Measurements from ENCODE around the gene ELMO2.
"Not testable (repeated sequence)": the region's sequence is repeated elsewhere in the genome, so short reads cannot be mapped to it uniquely, and the experiment has no call there.

The ELMO2 gene

DNA sequence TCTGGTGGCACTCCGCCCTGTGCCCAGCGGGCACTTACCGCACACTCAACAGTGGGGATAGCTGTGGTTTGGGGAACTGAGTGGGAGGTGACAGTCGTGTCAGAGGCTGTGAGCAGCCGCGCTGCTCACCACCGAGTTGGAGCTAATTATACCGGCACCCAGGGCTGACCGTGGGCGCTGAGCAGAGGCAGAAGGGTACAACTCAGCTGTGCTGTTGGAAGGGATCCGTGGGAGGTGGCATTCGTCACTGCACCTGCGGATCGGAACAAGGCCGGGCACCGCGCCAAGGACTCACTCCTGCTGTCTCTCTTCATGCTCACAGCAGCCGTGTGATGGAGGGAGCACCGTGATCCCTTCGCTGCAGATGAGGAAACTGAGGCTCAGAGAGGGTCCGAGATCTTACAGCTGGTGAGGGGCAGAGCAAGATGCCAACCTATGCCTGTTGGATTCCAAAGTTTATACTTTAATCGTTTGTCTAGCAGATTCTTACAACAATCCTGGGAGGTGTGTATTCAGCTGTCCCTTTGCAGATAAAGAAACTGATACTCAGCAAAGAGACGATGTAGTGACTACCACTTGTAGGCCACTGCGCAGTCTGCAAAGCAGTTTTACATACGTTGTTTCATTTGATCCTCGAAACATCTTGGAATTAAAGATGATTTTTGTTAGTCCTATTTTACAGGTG, 713 bp upstream of the ELMO2 start:
- peak; percentile 79 to 85 for DNase-seq (ENCODE audit: low read depth in 2 of 2)

DNA sequence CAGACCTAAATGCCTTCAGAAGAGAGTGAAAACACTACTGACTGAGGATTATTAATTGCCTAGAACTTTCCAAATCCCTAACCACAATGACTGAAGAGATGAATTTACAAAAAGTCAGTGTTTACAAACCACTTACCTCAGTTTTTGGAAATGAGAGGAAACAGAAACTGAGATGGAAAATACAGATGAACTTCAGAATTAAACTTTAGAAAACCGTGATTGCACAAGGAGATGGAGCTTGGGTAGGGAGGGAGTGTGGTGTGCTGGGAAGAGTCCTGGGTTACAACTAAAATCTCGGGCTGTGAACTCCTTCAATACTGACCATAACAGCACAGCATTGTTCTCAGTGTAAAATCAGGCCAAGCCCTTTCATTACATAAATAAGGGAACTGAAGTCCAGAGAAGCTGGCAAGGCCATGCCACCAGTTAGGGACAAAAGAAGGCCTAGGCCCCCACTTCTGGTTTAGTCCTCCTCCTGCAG, 4.0 kb downstream of the ELMO2 start:
- no peak for DNase-seq (ENCODE audit: low read depth in 2 of 2)

DNA sequence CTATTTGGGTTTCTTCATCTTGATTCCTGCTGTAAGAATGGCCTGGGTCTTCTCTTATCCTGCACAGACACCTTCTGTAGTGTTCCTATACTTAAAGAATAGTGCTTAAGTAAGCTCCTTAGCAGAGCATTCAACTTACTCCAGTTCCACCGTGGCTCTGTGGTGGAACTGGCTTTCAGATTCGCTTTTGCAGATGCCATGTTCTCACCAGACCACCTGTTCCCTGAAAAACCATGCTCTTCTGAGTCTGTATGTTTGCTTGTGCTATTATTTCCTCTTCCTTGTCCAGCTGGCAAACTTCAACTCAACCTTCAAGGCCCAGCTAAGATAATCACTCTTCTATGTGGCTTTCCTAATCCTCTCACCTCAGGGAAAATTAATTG, 4.9 kb downstream of the ELMO2 start:
- DNase-seq (ENCODE audit: low read depth in 2 of 2) = no peak

DNA sequence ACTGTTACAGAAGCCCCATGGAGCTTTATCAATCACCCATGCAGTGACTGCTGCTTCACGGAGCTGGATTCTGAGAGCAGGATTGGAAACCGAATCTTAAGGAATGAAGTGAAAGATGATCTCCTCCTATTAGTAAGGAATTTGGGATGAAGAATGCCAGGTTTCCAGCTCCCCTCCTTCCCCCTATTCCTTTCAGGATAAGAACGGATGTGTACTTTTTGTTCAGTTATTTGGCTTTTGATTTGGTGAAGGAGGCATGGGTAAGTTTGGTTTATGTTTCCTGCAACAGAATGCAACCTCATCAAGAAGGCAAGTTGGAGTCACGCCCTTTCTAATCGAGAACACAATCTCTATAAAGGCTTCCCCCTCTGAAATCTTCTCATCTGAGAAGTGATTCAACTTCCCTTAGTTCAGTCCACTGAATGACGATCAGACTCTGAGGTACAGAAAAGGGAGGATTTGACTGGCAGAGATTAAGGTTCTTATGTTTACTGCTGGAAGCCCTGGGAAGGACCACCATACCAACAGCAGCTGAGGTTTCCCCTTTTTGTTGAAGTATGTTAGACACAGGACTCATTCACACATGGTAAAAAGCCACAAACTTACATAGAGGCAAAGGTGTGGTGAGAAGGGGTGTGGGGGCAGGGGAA, 5.5 kb downstream of the ELMO2 start:
- no peak for DNase-seq (ENCODE audit: low read depth in 2 of 2)

DNA sequence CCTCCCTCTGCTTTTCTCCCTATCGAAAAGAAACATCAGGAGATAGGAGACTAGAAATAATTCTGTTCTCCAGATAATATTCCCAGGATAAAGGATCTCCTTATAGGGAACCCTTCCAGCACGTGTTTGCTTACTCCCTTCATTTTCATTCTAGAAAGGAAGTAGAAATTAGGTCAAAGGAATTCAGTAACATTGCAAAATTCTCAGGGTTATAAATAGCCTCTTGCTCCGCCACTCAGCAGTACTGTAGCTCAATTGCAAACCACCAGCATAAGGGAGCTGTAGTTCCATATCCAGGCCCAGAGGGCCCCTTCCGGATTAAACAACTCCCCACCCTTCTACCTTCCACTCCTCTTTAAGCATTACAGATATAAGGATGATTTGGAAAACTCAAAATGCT, 6.2 kb downstream of the ELMO2 start:
- DNase-seq (ENCODE audit: low read depth in 2 of 2) = no peak

DNA sequence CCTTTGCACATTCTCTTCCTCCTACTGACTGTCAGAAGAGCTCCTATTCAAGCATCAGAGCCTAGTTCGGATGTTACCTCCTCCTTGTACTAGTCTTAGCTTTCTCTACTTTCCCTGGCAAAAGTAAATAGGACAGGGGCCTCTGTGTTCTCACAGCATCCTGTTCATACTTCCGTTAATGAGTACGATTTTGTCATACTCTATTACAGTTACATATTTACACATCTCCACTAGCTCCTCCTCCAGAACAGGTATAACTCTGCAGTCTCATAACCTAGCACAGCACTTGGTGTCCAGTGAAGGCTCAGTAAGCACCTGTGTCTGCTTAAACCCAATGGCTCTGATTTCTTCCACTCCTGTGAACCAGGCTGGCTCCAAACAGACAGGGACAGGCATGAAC, 7.0 kb downstream of the ELMO2 start:
- DNase-seq (ENCODE audit: low read depth in 2 of 2) = no peak

DNA sequence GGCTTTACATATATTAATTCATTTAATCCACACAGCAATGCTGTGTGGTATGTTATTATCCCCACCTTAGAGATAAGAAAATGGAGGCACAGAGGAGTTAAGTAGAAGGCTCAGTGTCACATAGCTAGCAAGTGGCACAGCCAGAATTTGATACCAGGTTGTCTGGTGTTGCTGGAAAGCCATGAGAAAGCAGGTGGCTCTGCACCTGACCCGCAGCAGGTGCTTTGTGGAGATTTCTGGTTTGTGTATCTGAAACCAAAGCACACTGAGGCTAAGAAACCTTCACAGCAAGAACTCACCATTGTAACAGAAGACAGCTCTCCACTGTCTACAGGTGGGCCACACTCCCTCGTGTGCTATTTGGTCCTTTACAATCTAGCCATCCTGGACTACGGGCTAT, 7.5 kb downstream of the ELMO2 start:
- no peak for DNase-seq (ENCODE audit: low read depth in 2 of 2)

DNA sequence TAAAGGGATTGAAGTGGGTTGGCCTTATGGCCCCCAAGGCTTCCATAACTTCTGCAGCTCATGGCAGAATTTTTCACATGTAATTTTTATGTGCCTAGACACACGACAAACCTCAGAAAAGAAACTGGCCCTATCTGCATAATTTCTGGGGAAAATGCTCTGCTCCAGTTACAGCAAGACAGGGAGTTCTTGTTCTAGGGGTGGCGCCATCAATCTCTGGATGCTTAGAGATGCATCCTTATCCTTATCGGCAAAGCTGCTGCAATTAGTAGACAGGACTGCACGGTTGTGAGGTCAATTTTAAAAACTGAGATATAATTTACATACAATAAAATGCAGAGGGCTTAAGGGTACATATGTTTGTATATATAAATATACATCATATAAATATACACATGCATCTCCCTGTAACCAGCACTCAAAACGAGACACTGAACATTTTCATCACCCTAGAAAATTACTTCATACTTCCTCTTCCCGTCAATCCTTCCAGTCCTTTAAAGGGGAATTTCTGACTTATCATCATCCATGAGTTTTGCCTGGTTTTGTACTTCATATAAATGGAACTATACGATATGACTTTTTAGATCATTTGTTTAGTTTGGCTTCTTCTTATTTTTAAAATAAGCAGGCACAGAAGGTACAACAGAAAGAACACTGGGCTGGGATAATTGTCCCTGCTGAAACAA, 10.2 kb downstream of the ELMO2 start:
- no peak for DNase-seq (ENCODE audit: low read depth in 2 of 2)

DNA sequence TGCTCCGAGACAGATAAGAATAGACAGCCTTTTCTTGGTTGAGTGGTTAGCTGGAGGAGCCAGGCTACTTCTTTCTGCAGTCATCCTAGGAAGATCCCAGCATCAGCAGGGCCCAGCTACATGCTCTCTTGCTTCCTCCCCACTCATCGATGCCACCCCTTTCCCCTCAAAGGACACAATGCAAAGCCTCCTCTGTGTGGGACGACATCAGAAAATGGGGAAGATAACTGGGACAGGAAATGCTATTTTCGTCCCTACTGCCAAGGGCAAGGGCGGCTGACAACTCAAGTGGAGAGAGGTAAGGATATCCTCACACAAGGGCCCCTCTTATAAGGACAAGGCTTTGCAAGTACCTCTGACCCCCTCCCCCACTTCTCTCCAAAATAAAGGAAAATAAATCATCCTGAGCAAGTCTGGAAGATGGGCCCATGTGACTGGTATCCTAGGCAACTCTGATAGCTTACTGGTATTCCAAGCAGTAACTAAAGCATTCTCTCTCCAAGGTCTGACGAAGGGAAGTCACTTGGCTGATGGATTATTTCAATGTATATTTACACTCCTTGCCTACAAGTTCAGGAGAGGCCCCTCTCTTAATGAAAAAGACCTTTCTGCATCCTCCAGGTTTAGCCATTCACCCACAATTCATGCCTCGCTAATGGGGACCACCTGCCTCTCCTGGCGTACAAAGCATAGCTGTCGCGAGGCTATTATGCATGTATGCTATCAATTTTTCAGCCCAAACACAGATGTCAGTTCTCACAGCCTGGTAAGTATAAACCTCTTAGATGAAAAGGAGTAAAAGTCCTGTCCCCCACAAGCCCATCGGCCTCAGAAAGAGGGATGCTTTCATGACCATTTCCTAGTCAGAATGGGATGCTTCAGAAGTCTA, 11.3 kb downstream of the ELMO2 start:
- no peak for DNase-seq (ENCODE audit: low read depth in 2 of 2)

DNA sequence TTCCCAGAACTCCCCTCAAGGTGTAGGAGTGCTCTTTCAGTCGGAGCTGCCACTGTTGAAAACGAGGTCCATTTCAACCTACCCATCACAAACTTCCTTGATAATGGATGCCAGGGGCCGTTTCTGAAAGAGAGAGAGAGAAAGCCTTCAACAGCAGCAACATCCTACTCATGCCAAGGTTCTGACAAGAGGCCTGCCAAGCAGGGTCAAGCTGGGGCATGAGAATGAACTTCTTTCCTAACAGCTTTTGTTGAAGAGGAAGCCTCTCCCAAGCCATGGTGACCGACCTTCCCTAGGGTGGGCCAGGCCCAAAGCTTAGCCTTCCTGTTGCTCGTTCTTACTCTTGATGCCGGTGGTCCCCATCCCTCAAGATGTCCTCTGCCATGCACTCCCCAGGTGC, 12.4 kb downstream of the ELMO2 start:
- DNase-seq (ENCODE audit: low read depth in 2 of 2) = no peak

DNA sequence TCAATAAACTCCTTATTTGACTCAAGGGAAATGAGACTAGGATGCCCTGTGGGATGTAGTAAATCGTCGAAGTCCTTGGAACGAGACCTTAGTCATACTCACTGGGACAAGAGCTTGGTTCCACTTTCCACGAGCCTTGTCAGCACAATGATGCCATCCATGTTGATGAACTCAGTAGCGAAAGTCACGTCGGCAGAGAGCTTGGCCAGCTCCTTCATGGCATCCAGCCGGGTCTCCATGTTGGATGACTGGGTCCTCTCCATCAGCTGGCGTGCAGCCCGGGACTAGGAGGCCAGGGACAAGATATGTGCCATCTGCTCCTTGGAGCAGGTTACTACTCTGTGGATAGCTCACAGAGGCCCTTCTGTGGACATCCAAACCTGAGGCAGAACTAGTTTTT, 17.5 kb downstream of the ELMO2 start:
- DNase-seq (ENCODE audit: low read depth in 2 of 2) = no peak

DNA sequence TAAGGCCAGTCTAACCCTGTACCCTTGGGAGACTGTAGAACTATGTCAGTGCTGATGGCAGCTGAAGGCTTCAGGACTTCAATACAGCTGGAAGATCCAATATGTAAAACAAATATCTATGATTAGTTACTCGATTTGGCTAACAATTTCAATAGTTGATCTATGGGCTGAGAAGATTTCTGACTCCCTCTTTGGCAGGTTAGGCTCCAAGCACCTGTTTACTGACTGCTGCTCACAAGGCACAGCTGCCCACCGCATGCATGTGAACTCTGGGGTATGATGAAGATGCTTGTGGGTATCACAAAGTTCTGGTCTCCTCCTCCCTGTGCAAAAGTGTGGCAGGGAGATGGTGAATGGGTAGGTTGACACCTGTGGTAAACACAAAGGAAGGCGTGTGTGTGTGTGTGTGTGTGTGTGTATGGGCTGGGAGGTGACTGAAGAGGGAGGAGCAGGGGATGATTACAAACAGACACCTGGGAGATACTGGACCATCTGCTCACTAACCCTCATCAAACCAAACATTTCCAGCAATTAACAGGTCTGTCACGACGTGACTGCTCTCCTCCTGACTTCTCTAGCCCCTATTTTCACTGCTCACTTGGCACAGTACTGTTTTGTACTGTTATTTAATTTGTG, 18.1 kb downstream of the ELMO2 start:
- no peak for DNase-seq (ENCODE audit: low read depth in 2 of 2)

DNA sequence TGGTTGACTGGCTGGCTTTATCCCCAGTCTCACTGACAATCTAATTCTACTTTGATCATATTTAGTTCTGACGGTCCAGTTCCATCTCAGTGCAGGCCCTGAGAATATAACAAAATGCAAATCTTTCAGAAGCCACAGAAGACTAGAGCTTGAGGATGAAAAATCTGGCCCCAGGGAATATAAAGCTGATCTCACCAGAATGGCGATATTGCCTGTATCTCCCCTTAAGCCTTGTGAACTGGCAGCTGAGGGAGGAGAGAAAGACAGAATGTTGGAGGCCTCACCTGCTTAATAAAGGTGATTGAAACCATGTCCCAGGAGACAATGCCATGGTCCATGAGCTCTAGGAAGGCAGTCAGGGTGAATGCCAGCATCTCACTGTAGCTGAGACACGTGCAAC, 19.4 kb downstream of the ELMO2 start:
- not testable (repeated sequence) for DNase-seq (ENCODE audit: low read depth in 2 of 2)

DNA sequence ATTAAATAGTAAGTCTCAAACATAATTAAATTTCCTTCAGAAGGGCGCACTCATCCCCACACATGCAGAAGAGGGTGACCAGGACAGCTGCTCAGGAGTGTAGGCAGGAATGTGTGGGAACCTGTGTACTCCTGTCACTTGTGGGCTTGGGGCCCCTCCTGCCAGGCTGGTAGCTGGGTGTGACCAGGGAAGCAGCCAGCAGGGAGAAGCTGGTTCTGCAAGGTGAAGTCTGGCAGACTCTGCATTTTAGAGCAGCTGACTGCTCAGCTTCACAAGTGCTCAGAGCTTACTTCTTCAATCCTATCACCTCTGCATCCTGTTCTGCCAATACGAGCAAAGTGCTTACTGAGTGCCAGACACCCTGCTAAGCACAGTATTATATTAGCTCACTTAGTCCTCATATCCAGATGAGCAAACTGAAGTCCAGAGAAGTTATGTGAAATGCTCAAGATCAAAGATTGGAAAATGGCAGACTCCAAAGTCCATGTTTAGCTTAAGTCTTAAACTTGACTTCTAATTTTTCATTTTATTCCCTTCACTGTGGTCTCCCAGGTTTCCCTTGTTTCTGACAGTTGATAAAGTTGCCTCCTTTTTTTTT, 27.9 kb downstream of the ELMO2 start:
- DNase-seq (ENCODE audit: low read depth in 2 of 2) = no peak

DNA sequence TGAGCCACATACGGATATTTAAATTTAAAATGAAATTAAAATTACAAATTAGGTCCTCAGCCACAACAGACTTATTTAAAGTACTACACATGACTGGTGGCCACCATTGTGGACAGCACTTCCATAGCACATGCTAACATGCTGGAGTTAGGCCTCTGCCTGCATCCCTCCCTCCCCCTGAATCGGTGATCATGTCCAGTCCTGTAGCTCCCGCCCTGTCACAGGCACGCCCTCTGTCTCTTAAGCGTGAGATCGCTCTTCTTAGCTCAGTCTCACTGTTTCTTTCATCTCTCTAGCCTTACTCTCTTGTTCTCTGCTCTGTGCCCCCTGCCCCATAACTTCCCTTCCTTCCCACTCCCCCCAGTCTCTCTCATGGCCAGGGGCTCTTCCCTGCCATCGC, 28.9 kb downstream of the ELMO2 start:
- DNase-seq (ENCODE audit: low read depth in 2 of 2) = no peak

DNA sequence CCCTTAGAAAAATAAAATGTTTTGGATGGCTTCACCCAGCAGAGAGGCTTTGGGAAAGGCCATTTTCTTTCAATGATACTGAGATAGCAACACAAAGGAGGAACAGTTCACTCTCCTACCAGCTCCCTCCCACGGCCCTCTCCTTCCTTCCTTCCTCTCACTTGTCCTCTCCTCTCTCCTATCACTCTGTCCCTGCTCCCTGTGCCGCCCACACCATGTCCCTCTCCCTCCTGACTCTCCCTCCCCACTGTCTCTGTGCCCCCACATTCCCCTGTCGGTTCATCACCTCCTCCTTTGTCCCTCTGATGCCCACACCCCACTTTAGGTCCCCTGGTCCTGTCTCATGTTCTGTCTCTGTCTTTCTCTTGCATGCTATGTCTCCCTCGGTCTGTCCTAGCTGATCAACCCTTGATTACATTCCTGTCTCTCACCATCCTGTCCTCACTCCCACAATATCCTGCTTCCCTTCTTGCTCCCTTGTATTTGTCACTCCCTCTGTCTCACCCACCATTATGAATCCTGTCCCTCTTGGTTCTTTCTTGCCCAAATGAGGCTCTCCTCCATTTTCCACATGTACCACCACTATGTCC, 30.1 kb downstream of the ELMO2 start:
- no peak for DNase-seq (ENCODE audit: low read depth in 2 of 2)

DNA sequence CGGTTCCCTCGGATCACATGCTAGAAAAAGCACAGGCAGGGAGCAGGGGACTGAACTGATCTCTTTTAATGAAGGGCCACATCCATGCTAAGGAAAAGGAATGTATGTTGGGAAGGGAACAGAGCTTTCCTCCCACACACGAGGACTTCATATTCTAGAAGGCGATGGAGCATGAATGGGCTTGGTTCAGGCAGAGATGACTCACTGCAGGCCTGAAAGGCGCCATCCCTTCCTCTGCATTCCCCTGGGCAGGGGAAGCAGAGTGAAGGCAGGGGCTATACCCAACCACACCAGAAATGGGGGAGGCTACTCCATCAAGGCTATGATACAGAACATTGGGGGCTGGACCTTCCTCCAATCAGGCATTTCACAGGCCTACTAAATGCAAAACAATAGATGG, 30.6 kb downstream of the ELMO2 start:
- no peak for DNase-seq (ENCODE audit: low read depth in 2 of 2)

DNA sequence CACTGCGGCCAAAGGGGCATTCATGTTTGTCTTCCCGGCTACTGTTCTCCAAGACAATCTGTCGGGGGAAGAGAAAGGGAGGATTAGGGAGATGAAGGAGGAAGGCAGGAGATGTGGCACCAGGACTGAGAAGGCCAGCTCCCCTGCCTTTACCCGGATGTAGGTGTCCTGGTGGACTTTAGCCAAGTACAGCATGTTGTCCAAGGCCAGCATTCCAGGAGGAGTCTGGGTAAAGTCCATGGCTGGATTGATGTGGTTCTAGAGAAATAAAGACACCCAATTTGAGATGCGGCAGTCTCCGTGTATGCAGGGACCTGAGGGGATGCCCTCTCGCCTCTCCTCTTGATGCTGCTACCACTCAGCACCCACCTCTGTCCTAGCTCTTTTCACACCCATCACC, 32.0 kb downstream of the ELMO2 start:
- DNase-seq (ENCODE audit: low read depth in 2 of 2) = no peak

DNA sequence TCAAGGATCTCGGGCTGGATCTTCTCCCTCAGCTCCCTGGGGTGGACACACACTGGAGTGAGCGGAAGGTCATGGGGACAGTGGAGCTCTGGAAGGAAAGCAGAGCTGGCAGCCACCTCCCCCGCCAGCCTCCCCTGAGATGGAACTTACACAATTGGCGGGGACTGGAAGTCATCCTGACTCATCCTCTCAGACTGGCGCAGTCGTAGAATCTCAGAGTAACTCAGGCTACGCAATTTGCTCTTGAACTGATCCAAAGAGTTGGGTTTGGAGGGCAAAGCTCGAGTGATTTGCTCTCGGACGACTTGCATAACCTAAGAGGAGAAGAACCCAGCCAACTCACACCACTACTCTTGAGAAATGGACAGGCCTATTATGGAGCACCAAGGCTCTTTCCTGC, 34.8 kb downstream of the ELMO2 start:
- no peak for DNase-seq (ENCODE audit: low read depth in 2 of 2)

DNA sequence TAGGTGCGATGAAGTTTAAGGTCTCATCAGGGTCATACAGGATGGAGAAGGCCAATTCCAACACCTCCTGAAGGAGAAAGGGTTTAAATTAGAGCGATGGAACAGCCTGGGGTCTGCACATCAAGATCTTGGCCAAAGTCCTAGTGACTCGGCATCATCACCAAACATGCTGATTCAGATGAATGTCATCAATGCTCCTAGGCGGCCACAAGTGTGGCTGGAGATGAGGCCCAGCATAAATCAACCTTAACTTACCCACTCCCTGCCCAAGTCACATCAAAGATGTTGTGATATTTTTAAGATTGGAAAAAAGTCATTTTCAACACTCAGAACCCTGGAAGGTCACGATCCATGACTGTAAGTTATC, 37.5 kb downstream of the ELMO2 start:
- no peak for DNase-seq (ENCODE audit: low read depth in 2 of 2)
